GM13977 (cell line): ENCODE measurements around the gene TSC22D2.

Experiments used
- DNase-seq: peaks from one replicate; pipeline ENCODE4 v3.0.0; 2012; ENCODE audit warnings: low spot score
- CTCF ChIP-seq: IDR thresholded peaks from 2 replicates; pipeline ENCODE4 v1.5.1; 2012; ENCODE audit warnings: mild to moderate bottlenecking, control low read depth; ENCODE audit not compliant: insufficient read depth; ENCODE audit errors: extremely low read depth, missing control alignments
- in situ Hi-C: fragments of 300-500 bp; cut with MboI; formaldehyde crosslinking; loops from one replicate; pipeline ENCODE4 v1.12.0; 2022; ENCODE audit warnings: low sequenced_read_pairs, low pct_unique_long_range_greater_than_20kb, mixed read lengths, inconsistent platforms; ENCODE audit not compliant: unreplicated experiment

TSC22D2 gene

DNA sequence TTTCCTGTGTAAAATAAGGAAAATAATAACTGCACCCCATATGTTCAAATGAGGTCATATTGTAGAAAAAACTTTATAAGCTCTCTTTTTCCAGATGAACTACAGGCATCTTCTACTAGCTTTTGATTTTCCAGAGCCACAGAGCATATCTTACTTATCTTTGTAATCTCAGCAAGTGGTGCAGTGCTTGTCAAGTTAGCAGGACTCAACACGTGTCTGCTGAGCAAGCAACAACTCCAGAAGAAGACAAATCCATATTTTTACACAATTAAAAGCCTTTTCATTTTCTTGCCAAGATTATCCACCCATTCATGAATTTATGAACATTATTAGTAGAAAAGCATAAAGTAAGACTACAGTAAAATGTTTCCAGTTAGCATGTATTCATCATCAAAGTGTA, 14.4 kb upstream of the TSC22D2 start:
- in situ Hi-C loops: no loop called here
- TF ChIP-seq CTCF: no peak
- no peak for DNase-seq

GRCh38 chr3:150394606-150395005, 13.5 kb upstream of the TSC22D2 start:
- in situ Hi-C loops: no loop called here
- no peak for DNase-seq
- TF ChIP-seq CTCF: no peak

DNA sequence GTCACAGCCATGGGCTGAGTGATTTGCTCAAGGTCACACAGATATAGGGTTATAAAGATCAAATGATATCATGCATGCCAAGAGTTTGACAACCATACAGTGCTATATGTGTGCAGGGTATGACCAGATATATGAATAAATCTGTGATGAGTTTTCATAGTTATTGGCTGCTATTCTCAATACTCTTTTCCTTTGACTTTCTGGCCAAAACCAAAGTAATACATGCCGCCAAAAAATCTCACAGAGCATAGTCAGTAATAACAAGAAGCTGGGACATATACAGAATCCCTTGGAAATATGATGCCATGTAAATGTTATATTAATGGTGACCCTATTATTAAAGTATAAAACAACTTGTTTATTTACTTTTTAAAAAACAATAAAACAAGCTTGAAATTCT, 11.6 kb upstream of the TSC22D2 start:
- TF ChIP-seq CTCF: no peak
- in situ Hi-C loops: no loop called here
- DNase-seq: no peak

DNA sequence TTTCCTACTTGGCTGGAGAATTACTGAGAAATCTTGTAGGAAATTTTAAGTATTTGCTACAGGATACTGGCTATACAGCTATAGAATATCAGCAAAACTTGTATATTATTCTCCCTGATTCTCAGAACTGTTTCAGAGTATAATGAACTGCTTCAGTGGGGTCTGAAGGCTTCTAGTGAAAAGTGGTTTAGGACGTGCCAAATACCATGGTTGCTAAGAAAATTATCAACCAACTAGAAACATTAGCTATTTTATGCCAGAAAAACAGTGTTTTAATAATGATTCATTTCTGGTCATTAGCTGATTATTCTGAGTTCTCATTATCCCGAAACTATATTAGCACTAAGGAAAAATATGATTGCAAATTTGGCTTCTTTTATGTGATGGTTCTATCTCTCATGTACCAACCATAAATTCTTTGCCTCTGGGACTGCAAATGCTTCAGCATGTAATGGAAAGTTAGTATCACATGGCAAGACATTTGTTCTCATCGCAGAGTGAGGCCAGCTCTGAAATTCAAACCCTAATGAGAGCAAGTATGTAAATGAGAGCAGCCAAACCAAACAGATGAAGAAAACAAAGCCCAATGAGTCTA, 11.0 kb upstream of the TSC22D2 start:
- DNase-seq: no peak
- no peak for TF ChIP-seq CTCF
- in situ Hi-C loops: no loop called here

DNA sequence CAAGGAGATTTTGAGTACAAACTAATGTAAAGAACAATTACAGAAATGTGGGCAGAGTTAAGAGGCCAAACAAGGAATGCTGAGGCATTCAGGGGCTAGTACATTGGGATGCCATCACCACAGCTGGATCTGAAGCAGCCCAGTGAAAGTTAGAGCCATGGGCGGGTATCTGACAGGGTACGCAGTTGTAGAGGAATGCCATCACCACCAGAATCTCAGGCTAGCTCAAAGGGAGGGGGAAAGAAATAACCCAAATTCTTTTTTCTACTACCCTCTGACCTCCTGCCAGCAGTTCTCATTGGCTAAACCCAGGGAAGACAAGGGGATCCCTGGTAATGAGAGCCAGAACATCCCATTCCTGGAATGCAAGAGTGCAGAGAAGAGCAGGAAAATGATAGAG, 9.0 kb upstream of the TSC22D2 start:
- no peak for TF ChIP-seq CTCF
- DNase-seq: no peak
- in situ Hi-C loops: no loop called here

DNA sequence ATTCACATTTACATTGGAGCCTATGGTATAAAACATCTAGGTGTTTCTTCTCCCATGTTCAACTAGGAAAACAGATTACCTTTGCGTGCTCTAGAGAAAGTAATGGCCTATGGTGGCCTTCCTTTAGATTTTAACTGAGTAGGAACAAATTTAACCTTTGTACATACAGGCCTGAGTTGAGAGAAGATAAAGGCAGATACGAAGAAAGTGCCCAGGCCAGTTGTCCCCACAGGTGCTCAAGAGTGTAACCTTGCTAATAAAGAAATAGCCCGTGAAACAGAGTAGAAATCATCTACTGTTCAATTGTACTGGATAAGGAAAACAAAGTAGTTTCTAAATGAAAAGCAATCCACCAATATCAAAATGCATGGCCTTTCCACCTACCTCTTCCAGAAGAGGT, 6.8 kb upstream of the TSC22D2 start:
- in situ Hi-C loops: no loop called here
- no peak for TF ChIP-seq CTCF

DNA sequence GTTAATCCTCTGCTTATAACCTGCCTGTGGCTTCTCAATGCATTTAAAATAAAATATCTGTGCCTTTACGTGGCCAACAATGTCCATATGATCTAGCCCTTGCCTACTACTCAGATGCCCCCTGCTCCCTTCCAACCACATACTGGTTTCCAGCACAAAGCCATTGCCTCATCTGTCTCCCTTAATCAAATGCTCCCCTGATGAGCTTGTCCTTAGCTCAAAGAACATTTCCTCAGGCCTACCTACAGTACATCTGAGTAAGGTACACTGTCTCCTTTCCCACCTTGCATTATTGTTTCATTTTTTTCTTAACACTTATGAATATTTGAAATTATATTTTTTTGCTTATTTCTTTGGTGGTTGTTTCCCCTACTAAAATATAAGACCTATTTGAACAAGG, 5.9 kb upstream of the TSC22D2 start:
- no peak for TF ChIP-seq CTCF
- in situ Hi-C loops: no loop called here
- no peak for DNase-seq

More for the DNA sequence above, 6.8 kb upstream of the TSC22D2 start:
- no peak for DNase-seq
